CD4-positive, alpha-beta T cell (primary cell): ENCODE data around the gene PKNOX2. TPM values are rescaled to one million over a fixed set of nuclear protein-coding genes. Genes with fewer than 3 reads are reported as not detected.

Experiments used
- ATAC-seq: fragments of 200-7000 bp; cut with Tn5 transposase; one replicate; pipeline ENCODE4 v1.10.0; 2022; ENCODE audit warnings: mild to moderate bottlenecking; ENCODE audit not compliant: poor library complexity
- CTCF ChIA-PET: fragments of 350-600 bp; sonication (Branson Sonifier 250); formaldehyde crosslinking; loops from one replicate; lab custom pipeline; 2021; ENCODE audit warnings: antibody characterized with exemption, inconsistent platforms; lab: Charles Lee
- POLR2A ChIA-PET: fragments of 350-600 bp; sonication (Branson Sonifier 250); formaldehyde crosslinking; loops from one replicate; lab custom pipeline; 2021; ENCODE audit warnings: antibody characterized with exemption, inconsistent platforms; lab: Charles Lee
- DNase-seq, 14 experiments: peaks; one replicate each; pipeline ENCODE4 v3.0.0-alpha.2; 2013 to 2020; ENCODE audit warnings: mixed read lengths in 2 of 14
- H3K27ac ChIP-seq, 2 donors: one replicate each; pipeline versions ENCODE4 v1.5.1 to v1.7.0; 2013; ENCODE audit warnings: low read length in 2 of 2, low read depth in 1 of 2, mild to moderate bottlenecking in 1 of 2
- H3K27me3 ChIP-seq, 2 experiments: 1 replicate in 1 of 2; 2 replicates in 1 of 2; pipeline versions ENCODE4 v1.6.1 to v1.7.0; 2013; ENCODE audit warnings: low read length in 2 of 2, control low read depth in 1 of 2, mild to moderate bottlenecking in 1 of 2, moderate library complexity in 1 of 2; ENCODE audit not compliant: insufficient read depth in 2 of 2, control insufficient read depth in 1 of 2
- H3K36me3 ChIP-seq: one replicate; pipeline ENCODE4 v1.6.1; 2013; ENCODE audit warnings: low read length, control low read depth; ENCODE audit not compliant: insufficient read depth
- H3K4me1 ChIP-seq: one replicate; pipeline ENCODE4 v1.6.1; 2013; ENCODE audit warnings: low read length, control low read depth; ENCODE audit not compliant: insufficient read depth
- H3K4me3 ChIP-seq: one replicate; pipeline ENCODE4 v1.5.1; 2013; ENCODE audit warnings: mild to moderate bottlenecking, low read length, moderate library complexity
- H3K9me3 ChIP-seq, 2 experiments: 1 replicate in 1 of 2; 2 replicates in 1 of 2; pipeline versions ENCODE4 v1.6.1 to v1.7.0; 2013; ENCODE audit warnings: low read length in 2 of 2, mild to moderate bottlenecking in 2 of 2, control low read depth in 1 of 2, moderate library complexity in 1 of 2; ENCODE audit not compliant: control insufficient read depth in 1 of 2, insufficient read depth in 1 of 2
- H3K27ac Mint-ChIP-seq: one replicate; pipeline ENCODE4 v1.8.0; 2020; ENCODE audit warnings: mixed read lengths
- H3K27me3 Mint-ChIP-seq: one replicate; pipeline ENCODE4 v1.8.0; 2021; ENCODE audit warnings: mixed read lengths
- H3K36me3 Mint-ChIP-seq: one replicate; pipeline ENCODE4 v1.8.0; 2021; ENCODE audit warnings: low read depth, mixed read lengths
- H3K4me1 Mint-ChIP-seq: one replicate; pipeline ENCODE4 v1.8.0; 2021; ENCODE audit warnings: low read depth, mixed read lengths
- H3K4me3 Mint-ChIP-seq: one replicate; pipeline ENCODE4 v1.8.0; 2020; ENCODE audit warnings: mild to moderate bottlenecking, mixed read lengths
- H3K9me3 Mint-ChIP-seq: one replicate; pipeline ENCODE4 v1.8.0; 2020; ENCODE audit warnings: mixed read lengths
- intact Hi-C, 2 experiments: fragments of 100-400 bp; cut with DNase I in 1 of 2; cut with micrococcal nuclease in 1 of 2; formaldehyde crosslinking; loops; one replicate each; pipeline versions ENCODE4 v1.15.1 to v1.9.0; 2023 to 2025; cut with DNase I, micrococcal nuclease
- total RNA-seq, 174 experiments: library from RNA in 2 of 174; stranded (reverse) in 2 of 174; gene quantifications; one replicate each; pipeline ENCODE4 v1.2.3 and lab custom pipeline; 2021 to 2026
- TF ChIP-seq, protein P1 (sequence below): fragments of 200-600 bp; IDR thresholded peaks from one replicate; pipeline ENCODE4 v1.8.0; 2022; ENCODE audit warnings: antibody characterized with exemption, mild to moderate bottlenecking

The PKNOX2 gene
- total RNA-seq, 2 experiments from 2014 or later = not detected

DNA sequence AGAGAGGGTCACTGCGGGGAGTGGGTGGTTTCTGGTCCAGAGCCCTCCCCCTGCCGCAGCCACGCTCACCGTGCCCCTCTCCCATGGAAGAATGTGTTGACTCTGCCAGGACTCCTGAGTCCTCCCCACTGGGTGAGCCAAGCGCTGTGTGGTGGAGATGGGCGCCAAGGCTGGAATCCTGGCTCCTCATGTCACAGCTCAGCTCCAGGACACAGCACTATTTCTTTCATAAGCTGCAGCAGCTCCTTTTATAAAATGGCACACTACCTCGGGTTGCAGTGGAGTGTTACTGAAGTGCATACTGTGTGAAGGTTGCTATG is 247.6 kb downstream of the PKNOX2 start:
- no peak overlapping the region for H3K4me3 ChIP-seq
- CTCF ChIA-PET = no interaction called here
- POLR2A ChIA-PET = no interaction called here
- H3K27ac ChIP-seq = no peak overlapping the region
- intact Hi-C loops = no loop called here
- no peaks in the 10 kb centered on the region for H3K36me3 Mint-ChIP-seq
- peaks cover 27% of the 10 kb centered on the region for H3K27me3 Mint-ChIP-seq
- no peaks in the 10 kb centered on the region for H3K9me3 Mint-ChIP-seq
- no peak overlapping the region for H3K27ac Mint-ChIP-seq
- DNase-seq (no peak), ATAC-seq (no peak)
- H3K9me3 ChIP-seq = no peaks in the 10 kb centered on the region
- H3K36me3 ChIP-seq = no peaks in the 10 kb centered on the region
- no peaks in the 10 kb centered on the region for H3K4me1 ChIP-seq
- no peak overlapping the region for H3K4me3 Mint-ChIP-seq
- no peaks in the 10 kb centered on the region for H3K4me1 Mint-ChIP-seq
- TF ChIP-seq, protein P1, sequence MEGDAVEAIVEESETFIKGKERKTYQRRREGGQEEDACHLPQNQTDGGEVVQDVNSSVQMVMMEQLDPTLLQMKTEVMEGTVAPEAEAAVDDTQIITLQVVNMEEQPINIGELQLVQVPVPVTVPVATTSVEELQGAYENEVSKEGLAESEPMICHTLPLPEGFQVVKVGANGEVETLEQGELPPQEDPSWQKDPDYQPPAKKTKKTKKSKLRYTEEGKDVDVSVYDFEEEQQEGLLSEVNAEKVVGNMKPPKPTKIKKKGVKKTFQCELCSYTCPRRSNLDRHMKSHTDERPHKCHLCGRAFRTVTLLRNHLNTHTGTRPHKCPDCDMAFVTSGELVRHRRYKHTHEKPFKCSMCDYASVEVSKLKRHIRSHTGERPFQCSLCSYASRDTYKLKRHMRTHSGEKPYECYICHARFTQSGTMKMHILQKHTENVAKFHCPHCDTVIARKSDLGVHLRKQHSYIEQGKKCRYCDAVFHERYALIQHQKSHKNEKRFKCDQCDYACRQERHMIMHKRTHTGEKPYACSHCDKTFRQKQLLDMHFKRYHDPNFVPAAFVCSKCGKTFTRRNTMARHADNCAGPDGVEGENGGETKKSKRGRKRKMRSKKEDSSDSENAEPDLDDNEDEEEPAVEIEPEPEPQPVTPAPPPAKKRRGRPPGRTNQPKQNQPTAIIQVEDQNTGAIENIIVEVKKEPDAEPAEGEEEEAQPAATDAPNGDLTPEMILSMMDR = no peak
- H3K27me3 ChIP-seq = peaks cover 7 to 14% of the 10 kb centered on the region in 2 experiments

DNA sequence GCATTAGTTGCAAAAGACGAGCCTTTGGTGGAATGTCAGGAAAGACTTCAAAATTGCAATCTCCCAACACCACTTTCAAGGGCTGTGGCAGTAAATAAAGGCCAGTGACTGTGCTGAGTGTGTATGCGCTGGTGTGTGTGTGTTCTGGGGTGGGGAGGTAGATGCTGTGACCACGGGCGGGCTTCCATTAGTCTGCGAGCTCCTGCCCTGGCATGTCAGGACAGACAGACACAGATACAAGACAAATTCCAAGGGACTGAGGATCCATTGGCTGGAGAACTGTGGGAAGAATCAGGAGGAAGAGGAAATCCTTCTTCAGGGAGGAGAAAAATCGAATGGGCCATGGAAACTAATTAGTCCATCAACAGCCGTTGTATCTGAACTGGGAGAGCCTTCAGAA is 248.0 kb downstream of the PKNOX2 start:
- no peaks in the 10 kb centered on the region for H3K36me3 Mint-ChIP-seq
- ChIA-PET POLR2A (no interaction called here), CTCF (no interaction called here)
- H3K4me1 Mint-ChIP-seq = no peaks in the 10 kb centered on the region
- H3K4me3 ChIP-seq = no peak overlapping the region
- DNase-seq (no peak), ATAC-seq (no peak)
- H3K4me1 ChIP-seq = no peaks in the 10 kb centered on the region
- TF ChIP-seq, protein P1 = no peak
- no peak overlapping the region for H3K27ac Mint-ChIP-seq
- intact Hi-C loops = no loop called here
- peaks cover 24% of the 10 kb centered on the region for H3K27me3 Mint-ChIP-seq
- H3K4me3 Mint-ChIP-seq = no peak overlapping the region
- H3K36me3 ChIP-seq = no peaks in the 10 kb centered on the region
- H3K9me3 Mint-ChIP-seq = no peaks in the 10 kb centered on the region
- no peaks in the 10 kb centered on the region for H3K9me3 ChIP-seq
- H3K27ac ChIP-seq = no peak overlapping the region
- H3K27me3 ChIP-seq = peaks cover 7 to 14% of the 10 kb centered on the region in 2 experiments

DNA sequence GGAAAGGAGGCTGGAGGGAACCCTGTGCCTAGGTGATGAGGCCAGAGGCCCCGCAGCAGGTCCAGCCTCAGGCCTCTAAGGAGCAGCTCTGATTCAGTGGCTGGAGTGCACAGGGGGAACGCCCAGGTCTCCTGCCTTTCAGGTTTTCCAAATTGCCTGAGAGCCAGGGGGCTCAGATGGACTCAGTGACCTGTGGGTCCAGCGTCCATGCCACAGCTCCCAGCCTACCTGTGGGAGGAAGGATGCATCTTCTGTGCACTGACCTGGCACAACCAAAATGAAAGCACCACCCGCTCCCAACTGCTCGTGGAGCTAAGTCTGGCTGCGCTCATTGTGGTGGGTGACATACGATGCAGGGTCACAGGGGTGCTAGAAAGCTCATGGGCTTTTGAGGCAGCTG is 248.7 kb downstream of the PKNOX2 start:
- Mint-ChIP-seq H3K4me3 (no peak overlapping the region), H3K27ac (no peak overlapping the region), H3K36me3 (no peaks in the 10 kb centered on the region), H3K27me3 (peaks cover 18% of the 10 kb centered on the region), H3K4me1 (no peaks in the 10 kb centered on the region), H3K9me3 (no peaks in the 10 kb centered on the region)
- POLR2A ChIA-PET = no interaction called here
- H3K36me3 ChIP-seq = no peaks in the 10 kb centered on the region
- DNase-seq = no peak
- no peaks in the 10 kb centered on the region for H3K4me1 ChIP-seq
- H3K4me3 ChIP-seq = no peak overlapping the region
- CTCF ChIA-PET = no interaction called here
- intact Hi-C loops = no loop called here
- H3K27ac ChIP-seq = no peak overlapping the region
- TF ChIP-seq, protein P1 = no peak
- no peaks in the 10 kb centered on the region for H3K9me3 ChIP-seq
- no peak for ATAC-seq
- peaks cover 7 to 14% of the 10 kb centered on the region in 2 experiments for H3K27me3 ChIP-seq
